OCI-LY3 (cell line): ENCODE measurements around the gene ENOPH1.

Experiments
- H2AFZ ChIP-seq: fragments of 200-600, 300-600 bp; shearing (Covaris generic); 2 replicates; pipeline ENCODE4 v1.6.0; 2014; ENCODE audit warnings: antibody characterized with exemption, low read depth, low read length
- H3K27ac ChIP-seq: fragments of 200-600, 300-600 bp; sonication (generic); 2 replicates; pipeline ENCODE4 v1.5.1; 2014; ENCODE audit warnings: mild to moderate bottlenecking, low read length, moderate library complexity, mixed read lengths
- H3K27me3 ChIP-seq: fragments of 200-600, 300-600 bp; sonication (generic); 2 replicates; pipeline ENCODE4 v1.6.1; 2014; ENCODE audit warnings: low read depth, low read length, mixed read lengths
- H3K36me3 ChIP-seq: fragments of 200-600, 300-600 bp; sonication (generic); replicated peaks from 2 replicates; pipeline ENCODE3; 2014; ENCODE audit warnings: low read depth, low read length, mixed read lengths
- H3K4me1 ChIP-seq: fragments of 300-600, 200-600 bp; sonication (generic); 2 replicates; pipeline ENCODE4 v1.6.1; 2014; ENCODE audit warnings: low read length, mixed read lengths
- H3K4me2 ChIP-seq: fragments of 200-600, 300-600 bp; sonication (generic); 2 replicates; pipeline ENCODE4 v1.6.1; 2014; ENCODE audit warnings: low read length, mixed read lengths
- H3K4me3 ChIP-seq: fragments of 300-600, 200-600 bp; sonication (generic); 2 replicates; pipeline ENCODE4 v1.5.1; 2014; ENCODE audit warnings: antibody characterized with exemption, mild to moderate bottlenecking, low read length, moderate library complexity
- H3K79me2 ChIP-seq: fragments of 300-600, 200-600 bp; shearing (Covaris generic); 2 replicates; pipeline ENCODE4 v1.6.1; 2014; ENCODE audit warnings: mild to moderate bottlenecking, low read length, mixed read lengths
- H3K9ac ChIP-seq: fragments of 300-600, 200-600 bp; shearing (Covaris generic); 2 replicates; pipeline ENCODE4 v1.6.0; 2014; ENCODE audit warnings: mild to moderate bottlenecking, low read length, moderate library complexity
- H3K9me3 ChIP-seq: fragments of 200-600, 300-600 bp; shearing (Covaris generic); 2 replicates; pipeline ENCODE4 v1.6.1; 2014; ENCODE audit warnings: low read length, mixed read lengths; ENCODE audit not compliant: insufficient read depth
- H4K20me1 ChIP-seq: fragments of 200-600, 300-600 bp; sonication (generic); 2 replicates; pipeline ENCODE4 v1.6.1; 2016; ENCODE audit warnings: low read length, mixed read lengths; ENCODE audit not compliant: insufficient read depth
- EZH2phosphoT487 ChIP-seq: fragments of 200-600 bp; shearing (Covaris generic); IDR thresholded peaks from 2 replicates; pipeline ENCODE4 v1.6.1; 2018; ENCODE audit warnings: antibody characterized with exemption, mixed run types, low read depth
- TF ChIP-seq, protein P1 (sequence below): fragments of 200-600, 300-600 bp; sonication (generic); IDR thresholded peaks from 2 replicates; pipeline ENCODE4 v1.5.1; 2014; ENCODE audit warnings: antibody characterized with exemption, low read length, low read depth

ENOPH1 gene

DNA sequence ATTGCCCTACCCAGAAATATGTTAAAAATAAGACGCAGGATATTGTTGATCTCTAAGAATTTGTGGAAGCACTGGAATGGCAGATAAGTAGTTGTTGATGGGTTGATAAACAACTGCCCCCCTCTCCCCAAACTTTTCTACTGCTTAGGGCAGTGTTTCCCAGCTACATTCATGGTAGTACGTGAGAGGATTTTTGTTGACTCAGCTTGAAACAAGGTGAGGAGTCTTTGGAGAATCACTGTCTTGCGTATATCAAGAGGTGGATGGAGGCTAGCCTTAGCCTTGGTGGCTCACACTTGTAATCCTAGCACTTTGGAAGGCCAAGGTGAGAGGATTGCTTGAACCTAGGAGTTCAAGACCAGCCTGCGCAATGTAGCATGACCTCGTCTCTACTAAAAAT, 5.7 kb downstream of the ENOPH1 start:
- H3K4me3 ChIP-seq, result no peak overlapping the region
- no peak overlapping the region for H2AFZ ChIP-seq
- no peaks in the 10 kb centered on the region for H3K9me3 ChIP-seq
- H3K27ac ChIP-seq, result no peak overlapping the region
- no peak overlapping the region for H3K4me2 ChIP-seq
- TF ChIP-seq, protein P1, sequence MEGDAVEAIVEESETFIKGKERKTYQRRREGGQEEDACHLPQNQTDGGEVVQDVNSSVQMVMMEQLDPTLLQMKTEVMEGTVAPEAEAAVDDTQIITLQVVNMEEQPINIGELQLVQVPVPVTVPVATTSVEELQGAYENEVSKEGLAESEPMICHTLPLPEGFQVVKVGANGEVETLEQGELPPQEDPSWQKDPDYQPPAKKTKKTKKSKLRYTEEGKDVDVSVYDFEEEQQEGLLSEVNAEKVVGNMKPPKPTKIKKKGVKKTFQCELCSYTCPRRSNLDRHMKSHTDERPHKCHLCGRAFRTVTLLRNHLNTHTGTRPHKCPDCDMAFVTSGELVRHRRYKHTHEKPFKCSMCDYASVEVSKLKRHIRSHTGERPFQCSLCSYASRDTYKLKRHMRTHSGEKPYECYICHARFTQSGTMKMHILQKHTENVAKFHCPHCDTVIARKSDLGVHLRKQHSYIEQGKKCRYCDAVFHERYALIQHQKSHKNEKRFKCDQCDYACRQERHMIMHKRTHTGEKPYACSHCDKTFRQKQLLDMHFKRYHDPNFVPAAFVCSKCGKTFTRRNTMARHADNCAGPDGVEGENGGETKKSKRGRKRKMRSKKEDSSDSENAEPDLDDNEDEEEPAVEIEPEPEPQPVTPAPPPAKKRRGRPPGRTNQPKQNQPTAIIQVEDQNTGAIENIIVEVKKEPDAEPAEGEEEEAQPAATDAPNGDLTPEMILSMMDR, result no peak
- TF ChIP-seq EZH2phosphoT487, result no peak
- no peak overlapping the region for H3K9ac ChIP-seq
- no peaks in the 10 kb centered on the region for H3K27me3 ChIP-seq
- H3K36me3 ChIP-seq, result peaks cover 39% of the 10 kb centered on the region
- H4K20me1 ChIP-seq, result peaks cover 65% of the 10 kb centered on the region
- H3K4me1 ChIP-seq, result peaks cover 11% of the 10 kb centered on the region
- H3K79me2 ChIP-seq, result peaks cover 100% of the 10 kb centered on the region

DNA sequence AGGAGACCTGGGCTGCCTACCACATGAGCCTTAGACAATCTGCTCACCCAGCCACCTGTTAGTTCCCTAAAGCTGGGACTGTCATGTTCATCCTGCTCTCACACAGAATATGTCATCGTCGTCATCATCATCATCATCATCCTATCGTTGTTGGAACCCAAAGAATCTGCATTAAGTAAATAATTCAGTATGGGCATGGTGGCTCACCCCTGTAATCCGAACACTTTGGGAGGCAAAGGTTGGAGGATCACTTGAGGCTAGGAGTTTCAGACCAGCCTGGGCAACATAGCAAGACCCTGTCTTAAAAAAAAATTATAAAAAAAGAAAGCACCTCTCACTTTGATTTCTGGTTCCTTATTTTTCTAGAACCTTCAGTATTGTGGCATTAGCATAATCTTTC, 6.4 kb downstream of the ENOPH1 start:
- H3K4me3 ChIP-seq, result no peak overlapping the region
- peaks cover 41% of the 10 kb centered on the region for H3K36me3 ChIP-seq
- no peaks in the 10 kb centered on the region for H3K9me3 ChIP-seq
- no peak overlapping the region for H2AFZ ChIP-seq
- no peak overlapping the region for H3K4me2 ChIP-seq
- no peak overlapping the region for H3K27ac ChIP-seq
- peaks cover 62% of the 10 kb centered on the region for H4K20me1 ChIP-seq
- TF ChIP-seq, protein P1, result no peak
- no peak for TF ChIP-seq EZH2phosphoT487
- no peaks in the 10 kb centered on the region for H3K27me3 ChIP-seq
- peaks cover 6% of the 10 kb centered on the region for H3K4me1 ChIP-seq
- H3K9ac ChIP-seq, result no peak overlapping the region
- H3K79me2 ChIP-seq, result peaks cover 100% of the 10 kb centered on the region

DNA sequence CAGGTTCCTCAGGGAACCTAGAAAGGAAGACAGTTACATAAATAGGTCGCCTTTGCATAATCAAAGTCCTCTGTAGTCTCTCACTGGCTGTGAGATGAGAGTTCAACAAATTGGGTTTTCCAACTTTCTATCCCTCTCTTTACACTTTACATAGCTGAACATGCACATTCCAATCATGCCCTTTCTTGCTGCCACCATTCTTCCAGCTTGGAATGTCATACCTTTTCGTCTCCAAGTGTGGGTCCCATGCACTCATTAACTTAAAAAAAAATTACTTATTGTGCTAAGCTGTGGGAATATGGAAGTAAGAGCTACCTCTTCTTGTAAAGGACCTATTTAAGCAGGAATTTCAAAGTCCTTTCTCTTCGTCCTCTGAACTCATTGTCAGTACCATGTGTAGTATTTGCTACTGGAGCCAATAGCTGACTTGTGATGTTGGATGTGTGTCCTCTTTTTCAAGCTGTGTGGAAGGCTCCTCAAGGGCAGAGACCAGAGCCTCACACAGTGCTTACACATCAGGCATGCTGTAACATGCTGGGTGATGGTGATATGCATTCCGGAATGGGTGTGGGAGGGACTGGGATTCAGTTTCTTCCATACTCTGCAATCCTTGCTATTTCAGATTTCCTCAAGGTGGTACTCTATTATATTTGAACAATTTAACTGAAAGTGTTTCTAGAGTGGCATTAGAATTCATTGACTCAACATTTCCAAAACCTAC, 7.1 kb downstream of the ENOPH1 start:
- Histone ChIP-seq H3K9ac (no peak overlapping the region), H4K20me1 (peaks cover 66% of the 10 kb centered on the region), H3K36me3 (peaks cover 44% of the 10 kb centered on the region), H2AFZ (no peak overlapping the region), H3K4me2 (no peak overlapping the region), H3K9me3 (no peaks in the 10 kb centered on the region), H3K27me3 (no peaks in the 10 kb centered on the region), H3K4me1 (0 out of 2 replicates have a peak, but pooled peaks cover 3% of the 10 kb centered on the region), H3K27ac (no peak overlapping the region), H3K4me3 (no peak overlapping the region), H3K79me2 (peaks cover 100% of the 10 kb centered on the region)
- TF ChIP-seq EZH2phosphoT487, result no peak
- TF ChIP-seq, protein P1, result no peak

DNA sequence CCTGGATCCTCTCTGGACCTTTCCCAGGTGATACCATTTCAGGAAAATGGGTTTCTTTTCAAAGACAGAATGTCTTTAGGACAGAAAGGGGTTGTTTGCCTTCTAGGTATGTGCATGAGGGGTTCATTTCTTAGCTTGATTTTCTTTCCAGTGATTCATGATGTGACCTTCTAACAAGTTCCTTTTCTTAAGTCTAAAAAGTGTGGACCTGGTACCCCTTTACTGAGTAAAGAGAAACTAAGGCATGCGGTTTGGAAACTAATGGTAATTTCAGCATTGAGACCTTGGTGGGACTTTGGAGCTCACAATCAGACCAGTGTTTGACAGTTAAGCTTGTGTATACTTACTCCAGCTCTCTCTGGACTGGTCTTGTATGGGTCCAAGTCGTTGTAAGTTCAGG, 8.7 kb downstream of the ENOPH1 start:
- H3K9me3 ChIP-seq, result no peaks in the 10 kb centered on the region
- peaks cover 63% of the 10 kb centered on the region for H4K20me1 ChIP-seq
- H3K27me3 ChIP-seq, result no peaks in the 10 kb centered on the region
- H2AFZ ChIP-seq, result no peak overlapping the region
- no peak overlapping the region for H3K4me3 ChIP-seq
- TF ChIP-seq EZH2phosphoT487, result no peak
- TF ChIP-seq, protein P1, result no peak
- H3K4me2 ChIP-seq, result no peak overlapping the region
- peaks cover 100% of the 10 kb centered on the region for H3K79me2 ChIP-seq
- no peak overlapping the region for H3K27ac ChIP-seq
- H3K36me3 ChIP-seq, result peaks cover 38% of the 10 kb centered on the region
- H3K4me1 ChIP-seq, result 0 out of 2 replicates have a peak, but pooled peaks cover 3% of the 10 kb centered on the region
- H3K9ac ChIP-seq, result no peak overlapping the region
